Effector memory CD4-positive, alpha-beta T cell (primary cell): ENCODE results near the gene HBQ1.
"Not testable (repeated sequence)": the region's sequence is repeated elsewhere in the genome, so short reads cannot be mapped to it uniquely, and the experiment has no call there.

Experiments used
- DNase-seq, 3 donors: peaks; one replicate each; pipeline ENCODE4 v3.0.0-alpha.2; 2020
- H3K27ac ChIP-seq: 2 replicates; pipeline ENCODE4 v1.7.0; 2013; ENCODE audit warnings: mild to moderate bottlenecking, low read length, moderate library complexity; ENCODE audit not compliant: insufficient read depth, poor library complexity, severe bottlenecking
- H3K27me3 ChIP-seq: replicated peaks from 2 replicates; pipeline ENCODE4 v1.7.0; 2013; ENCODE audit warnings: mild to moderate bottlenecking, low read length; ENCODE audit not compliant: insufficient read depth, control insufficient read depth, poor library complexity, severe bottlenecking
- H3K36me3 ChIP-seq: 2 replicates; pipeline ENCODE4 v1.7.0; 2013; ENCODE audit warnings: mild to moderate bottlenecking, low read length, moderate library complexity; ENCODE audit not compliant: control insufficient read depth, insufficient read depth
- H3K4me1 ChIP-seq: 2 replicates; pipeline ENCODE4 v1.7.0; 2013; ENCODE audit warnings: low read length, mild to moderate bottlenecking; ENCODE audit not compliant: control insufficient read depth, insufficient read depth, poor library complexity, severe bottlenecking
- H3K4me3 ChIP-seq: 2 replicates; pipeline ENCODE4 v1.7.0; 2013; ENCODE audit warnings: low read length, low read depth, mild to moderate bottlenecking; ENCODE audit not compliant: insufficient read depth, poor library complexity, severe bottlenecking
- H3K9me3 ChIP-seq: 2 replicates; pipeline ENCODE4 v1.7.0; 2013; ENCODE audit warnings: mild to moderate bottlenecking, low read length, moderate library complexity; ENCODE audit not compliant: control insufficient read depth

The HBQ1 gene

DNA sequence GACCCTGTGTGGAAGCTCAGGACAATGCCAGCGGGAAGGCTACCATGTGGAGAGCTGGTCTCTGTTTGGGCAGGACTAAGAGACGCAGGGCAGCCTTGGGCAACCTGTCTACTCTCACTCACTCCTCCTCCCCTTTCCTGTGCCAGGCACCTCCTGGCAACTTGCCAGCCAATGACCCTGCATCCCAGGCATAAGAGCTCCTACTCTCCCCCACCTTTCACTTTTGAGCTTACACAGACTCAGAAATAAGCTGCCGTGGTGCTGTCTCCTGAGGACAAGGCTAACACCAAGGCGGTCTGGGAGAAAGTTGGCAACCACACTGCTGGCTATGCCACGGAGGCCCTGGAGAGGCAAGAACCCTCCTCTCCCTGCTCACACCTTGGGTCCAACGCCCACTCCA lies 11.8 kb upstream of the HBQ1 start:
- Histone ChIP-seq H3K9me3 (no peaks in the 10 kb centered on the region), H3K4me1 (peaks cover 18% of the 10 kb centered on the region), H3K36me3 (no peaks in the 10 kb centered on the region), H3K27me3 (peaks cover 31% of the 10 kb centered on the region), H3K27ac (no peak overlapping the region), H3K4me3 (no peak overlapping the region)
- DNase-seq = no peak

DNA sequence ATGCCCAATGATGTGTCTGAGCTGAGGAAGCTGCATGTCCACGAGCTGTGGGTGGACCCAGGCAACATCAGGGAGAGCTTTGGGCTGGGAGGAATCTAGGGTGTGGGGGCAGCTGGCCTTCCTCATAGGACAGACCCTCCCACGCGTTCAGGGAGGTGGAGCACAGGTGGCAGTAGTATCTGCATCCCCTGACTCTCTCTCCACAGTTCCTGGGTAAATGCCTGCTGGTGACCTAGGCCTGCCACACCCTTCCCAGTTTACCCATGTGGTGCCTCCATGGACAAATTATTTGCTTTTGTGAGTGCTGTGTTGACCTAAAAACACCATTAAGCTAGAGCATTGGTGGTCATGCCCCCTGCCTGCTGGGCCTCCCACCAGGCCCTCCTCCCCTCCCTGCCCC lies 11.2 kb upstream of the HBQ1 start:
- no peak for DNase-seq
- no peak overlapping the region for H3K27ac ChIP-seq
- H3K4me1 ChIP-seq = peaks cover 18% of the 10 kb centered on the region
- no peaks in the 10 kb centered on the region for H3K36me3 ChIP-seq
- no peaks in the 10 kb centered on the region for H3K9me3 ChIP-seq
- no peak overlapping the region for H3K4me3 ChIP-seq
- H3K27me3 ChIP-seq = peaks cover 31% of the 10 kb centered on the region

DNA sequence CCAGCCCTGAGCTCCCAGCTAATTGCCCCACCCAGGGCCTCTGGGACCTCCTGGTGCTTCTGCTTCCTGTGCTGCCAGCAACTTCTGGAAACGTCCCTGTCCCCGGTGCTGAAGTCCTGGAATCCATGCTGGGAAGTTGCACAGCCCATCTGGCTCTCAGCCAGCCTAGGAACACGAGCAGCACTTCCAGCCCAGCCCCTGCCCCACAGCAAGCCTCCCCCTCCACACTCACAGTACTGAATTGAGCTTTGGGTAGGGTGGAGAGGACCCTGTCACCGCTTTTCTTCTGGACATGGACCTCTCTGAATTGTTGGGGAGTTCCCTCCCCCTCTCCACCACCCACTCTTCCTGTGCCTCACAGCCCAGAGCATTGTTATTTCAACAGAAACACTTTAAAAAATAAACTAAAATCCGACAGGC lies 10.2 kb upstream of the HBQ1 start:
- peaks cover 15% of the 10 kb centered on the region for H3K4me1 ChIP-seq
- not testable (repeated sequence) for H3K9me3 ChIP-seq, H3K36me3 ChIP-seq, H3K27ac ChIP-seq, H3K4me3 ChIP-seq, DNase-seq
- H3K27me3 ChIP-seq = peaks cover 35% of the 10 kb centered on the region

DNA sequence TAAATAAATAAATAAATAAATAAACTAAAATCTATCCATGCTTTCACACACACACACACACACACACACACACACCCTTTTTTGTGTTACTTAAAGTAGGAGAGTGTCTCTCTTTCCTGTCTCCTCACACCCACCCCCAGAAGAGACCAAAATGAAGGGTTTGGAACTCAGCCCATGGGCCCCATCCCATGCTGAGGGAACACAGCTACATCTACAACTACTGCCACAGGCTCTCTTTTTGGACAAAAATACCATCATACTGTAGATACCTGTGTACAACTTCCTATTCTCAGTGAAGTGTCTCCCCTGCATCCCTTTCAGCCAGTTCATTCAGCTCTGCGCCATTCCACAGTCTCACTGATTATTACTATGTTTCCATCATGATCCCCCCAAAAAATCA lies 9.5 kb upstream of the HBQ1 start:
- Histone ChIP-seq H3K27ac (no peak overlapping the region), H3K4me3 (no peak overlapping the region), H3K27me3 (peaks cover 33% of the 10 kb centered on the region), H3K36me3 (no peaks in the 10 kb centered on the region), H3K9me3 (no peaks in the 10 kb centered on the region), H3K4me1 (peaks cover 8% of the 10 kb centered on the region)
- no peak for DNase-seq

DNA sequence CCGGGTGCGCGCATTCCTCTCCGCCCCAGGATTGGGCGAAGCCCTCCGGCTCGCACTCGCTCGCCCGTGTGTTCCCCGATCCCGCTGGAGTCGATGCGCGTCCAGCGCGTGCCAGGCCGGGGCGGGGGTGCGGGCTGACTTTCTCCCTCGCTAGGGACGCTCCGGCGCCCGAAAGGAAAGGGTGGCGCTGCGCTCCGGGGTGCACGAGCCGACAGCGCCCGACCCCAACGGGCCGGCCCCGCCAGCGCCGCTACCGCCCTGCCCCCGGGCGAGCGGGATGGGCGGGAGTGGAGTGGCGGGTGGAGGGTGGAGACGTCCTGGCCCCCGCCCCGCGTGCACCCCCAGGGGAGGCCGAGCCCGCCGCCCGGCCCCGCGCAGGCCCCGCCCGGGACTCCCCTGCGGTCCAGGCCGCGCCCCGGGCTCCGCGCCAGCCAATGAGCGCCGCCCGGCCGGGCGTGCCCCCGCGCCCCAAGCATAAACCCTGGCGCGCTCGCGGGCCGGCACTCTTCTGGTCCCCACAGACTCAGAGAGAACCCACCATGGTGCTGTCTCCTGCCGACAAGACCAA lies 7.8 kb upstream of the HBQ1 start, which contains the start of gene HBA2:
TSS of gene HBA2 (plus strand) at position 503 of the 568 bp plus-strand sequence. CDS start at position 540, 37 bp downstream.
- H3K27me3 ChIP-seq = peaks cover 22% of the 10 kb centered on the region
- not testable (repeated sequence) for H3K4me1 ChIP-seq, H3K9me3 ChIP-seq, H3K36me3 ChIP-seq, H3K4me3 ChIP-seq, H3K27ac ChIP-seq, DNase-seq

DNA sequence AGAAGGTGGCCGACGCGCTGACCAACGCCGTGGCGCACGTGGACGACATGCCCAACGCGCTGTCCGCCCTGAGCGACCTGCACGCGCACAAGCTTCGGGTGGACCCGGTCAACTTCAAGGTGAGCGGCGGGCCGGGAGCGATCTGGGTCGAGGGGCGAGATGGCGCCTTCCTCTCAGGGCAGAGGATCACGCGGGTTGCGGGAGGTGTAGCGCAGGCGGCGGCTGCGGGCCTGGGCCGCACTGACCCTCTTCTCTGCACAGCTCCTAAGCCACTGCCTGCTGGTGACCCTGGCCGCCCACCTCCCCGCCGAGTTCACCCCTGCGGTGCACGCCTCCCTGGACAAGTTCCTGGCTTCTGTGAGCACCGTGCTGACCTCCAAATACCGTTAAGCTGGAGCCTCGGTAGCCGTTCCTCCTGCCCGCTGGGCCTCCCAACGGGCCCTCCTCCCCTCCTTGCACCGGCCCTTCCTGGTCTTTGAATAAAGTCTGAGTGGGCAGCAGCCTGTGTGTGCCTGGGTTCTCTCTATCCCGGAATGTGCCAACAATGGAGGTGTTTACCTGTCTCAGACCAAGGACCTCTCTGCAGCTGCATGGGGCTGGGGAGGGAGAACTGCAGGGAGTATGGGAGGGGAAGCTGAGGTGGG lies 6.9 kb upstream of the HBQ1 start:
- peaks cover 28% of the 10 kb centered on the region for H3K27me3 ChIP-seq
- not testable (repeated sequence) for H3K4me3 ChIP-seq, H3K27ac ChIP-seq, H3K9me3 ChIP-seq, H3K36me3 ChIP-seq, H3K4me1 ChIP-seq, DNase-seq

DNA sequence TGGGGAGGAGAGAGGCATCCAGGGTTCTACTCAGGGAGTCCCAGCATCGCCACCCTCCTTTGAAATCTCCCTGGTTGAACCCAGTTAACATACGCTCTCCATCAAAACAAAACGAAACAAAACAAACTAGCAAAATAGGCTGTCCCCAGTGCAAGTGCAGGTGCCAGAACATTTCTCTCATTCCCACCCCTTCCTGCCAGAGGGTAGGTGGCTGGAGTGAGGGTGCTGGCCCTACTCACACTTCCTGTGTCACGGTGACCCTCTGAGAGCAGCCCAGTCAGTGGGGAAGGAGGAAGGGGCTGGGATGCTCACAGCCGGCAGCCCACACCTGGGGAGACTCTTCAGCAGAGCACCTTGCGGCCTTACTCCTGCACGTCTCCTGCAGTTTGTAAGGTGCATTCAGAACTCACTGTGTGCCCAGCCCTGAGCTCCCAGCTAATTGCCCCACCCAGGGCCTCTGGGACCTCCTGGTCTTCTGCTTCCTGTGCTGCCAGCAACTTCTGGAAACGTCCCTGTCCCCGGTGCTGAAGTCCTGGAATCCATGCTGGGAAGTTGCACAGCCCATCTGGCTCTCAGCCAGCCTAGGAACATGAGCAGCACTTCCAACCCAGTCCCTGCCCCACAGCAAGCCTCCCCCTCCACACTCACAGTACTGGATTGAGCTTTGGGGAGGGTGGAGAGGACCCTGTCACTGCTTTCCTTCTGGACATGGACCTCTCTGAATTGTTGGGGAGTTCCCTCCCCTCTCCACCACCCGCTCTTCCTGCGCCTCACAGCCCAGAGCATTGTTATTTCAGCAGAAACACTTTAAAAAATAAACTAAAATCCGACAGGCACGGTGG lies 6.1 kb upstream of the HBQ1 start:
- not testable (repeated sequence) for DNase-seq, H3K27ac ChIP-seq, H3K36me3 ChIP-seq, H3K9me3 ChIP-seq, H3K4me1 ChIP-seq, H3K4me3 ChIP-seq
- peaks cover 34% of the 10 kb centered on the region for H3K27me3 ChIP-seq

DNA sequence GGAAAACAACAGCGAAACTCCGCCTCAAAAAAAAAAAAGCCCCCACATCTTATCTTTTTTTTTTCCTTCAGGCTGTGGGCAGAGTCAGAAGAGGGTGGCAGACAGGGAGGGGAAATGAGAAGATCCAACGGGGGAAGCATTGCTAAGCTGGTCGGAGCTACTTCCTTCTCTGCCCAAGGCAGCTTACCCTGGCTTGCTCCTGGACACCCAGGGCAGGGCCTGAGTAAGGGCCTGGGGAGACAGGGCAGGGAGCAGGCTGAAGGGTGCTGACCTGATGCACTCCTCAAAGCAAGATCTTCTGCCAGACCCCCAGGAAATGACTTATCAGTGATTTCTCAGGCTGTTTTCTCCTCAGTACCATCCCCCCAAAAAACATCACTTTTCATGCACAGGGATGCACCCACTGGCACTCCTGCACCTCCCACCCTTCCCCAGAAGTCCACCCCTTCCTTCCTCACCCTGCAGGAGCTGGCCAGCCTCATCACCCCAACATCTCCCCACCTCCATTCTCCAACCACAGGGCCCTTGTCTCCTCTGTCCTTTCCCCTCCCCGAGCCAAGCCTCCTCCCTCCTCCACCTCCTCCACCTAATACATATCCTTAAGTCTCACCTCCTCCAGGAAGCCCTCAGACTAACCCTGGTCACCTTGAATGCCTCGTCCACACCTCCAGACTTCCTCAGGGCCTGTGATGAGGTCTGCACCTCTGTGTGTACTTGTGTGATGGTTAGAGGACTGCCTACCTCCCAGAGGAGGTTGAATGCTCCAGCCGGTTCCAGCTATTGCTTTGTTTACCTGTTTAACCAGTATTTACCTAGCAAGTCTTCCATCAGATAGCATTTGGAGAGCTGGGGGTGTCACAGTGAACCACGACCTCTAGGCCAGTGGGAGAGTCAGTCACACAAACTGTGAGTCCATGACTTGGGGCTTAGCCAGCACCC lies 5.0 kb upstream of the HBQ1 start:
- Histone ChIP-seq H3K4me3 (no peak overlapping the region), H3K27me3 (peaks cover 45% of the 10 kb centered on the region), H3K4me1 (no peaks in the 10 kb centered on the region), H3K27ac (no peak overlapping the region), H3K9me3 (no peaks in the 10 kb centered on the region), H3K36me3 (no peaks in the 10 kb centered on the region)
- no peak for DNase-seq

DNA sequence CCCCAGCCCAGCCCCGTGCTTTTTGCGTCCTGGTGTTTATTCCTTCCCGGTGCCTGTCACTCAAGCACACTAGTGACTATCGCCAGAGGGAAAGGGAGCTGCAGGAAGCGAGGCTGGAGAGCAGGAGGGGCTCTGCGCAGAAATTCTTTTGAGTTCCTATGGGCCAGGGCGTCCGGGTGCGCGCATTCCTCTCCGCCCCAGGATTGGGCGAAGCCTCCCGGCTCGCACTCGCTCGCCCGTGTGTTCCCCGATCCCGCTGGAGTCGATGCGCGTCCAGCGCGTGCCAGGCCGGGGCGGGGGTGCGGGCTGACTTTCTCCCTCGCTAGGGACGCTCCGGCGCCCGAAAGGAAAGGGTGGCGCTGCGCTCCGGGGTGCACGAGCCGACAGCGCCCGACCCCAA lies 4.3 kb upstream of the HBQ1 start:
- not testable (repeated sequence) for H3K9me3 ChIP-seq, H3K27ac ChIP-seq, H3K4me3 ChIP-seq, H3K36me3 ChIP-seq, DNase-seq, H3K4me1 ChIP-seq
- H3K27me3 ChIP-seq = peaks cover 41% of the 10 kb centered on the region
